ENCODE data around the gene RNF207.

Gene RNF207

GRCh38 chr1:6241887-6242740, 36.2 kb downstream of the RNF207 start:
- Histone ChIP-seq H3K27ac (ENCODE audit: low read depth, low read length) (no peak overlapping the region), H3K36me3 (ENCODE audit: control insufficient read depth in 5 of 5, insufficient read depth in 5 of 5, low read length in 5 of 5) (no peaks in the 10 kb centered on the region), H3K9me3 (ENCODE audit: control insufficient read depth in 5 of 5, low read length in 5 of 5) (no peaks in the 10 kb centered on the region), H3K4me3 (ENCODE audit: low read depth in 1 of 5, low read length in 5 of 5) (peak overlapping the region in 1 of 5 donors; percentile 22), H3K4me1 (ENCODE audit: control insufficient read depth in 5 of 5, insufficient read depth in 5 of 5, low read length in 5 of 5) (peaks cover 0 to 32% (median 12%) of the 10 kb centered on the region in 5 donors), H3K27me3 (ENCODE audit: control insufficient read depth in 5 of 5, insufficient read depth in 4 of 5, low read length in 5 of 5) (peaks cover 34 to 65% (median 55%) of the 10 kb centered on the region in 5 donors), H3K9ac (ENCODE audit: low read length in 5 of 5) (no peak overlapping the region)

- H3K9me3 ChIP-seq (ENCODE audit: control insufficient read depth in 5 of 5, low read length in 5 of 5): no peaks in the 10 kb centered on the region
- H3K4me3 ChIP-seq (ENCODE audit: low read depth in 1 of 5, low read length in 5 of 5): no peak overlapping the region
- H3K36me3 ChIP-seq (ENCODE audit: control insufficient read depth in 5 of 5, insufficient read depth in 5 of 5, low read length in 5 of 5): no peaks in the 10 kb centered on the region
- peaks cover 39 to 69% (median 57%) of the 10 kb centered on the region in 5 donors for H3K27me3 ChIP-seq (ENCODE audit: control insufficient read depth in 5 of 5, insufficient read depth in 4 of 5, low read length in 5 of 5)
- peaks cover 0 to 32% (median 12%) of the 10 kb centered on the region in 5 donors for H3K4me1 ChIP-seq (ENCODE audit: control insufficient read depth in 5 of 5, insufficient read depth in 5 of 5, low read length in 5 of 5)
- H3K27ac ChIP-seq (ENCODE audit: low read depth, low read length): no peak overlapping the region
- no peak overlapping the region for H3K9ac ChIP-seq (ENCODE audit: low read length in 5 of 5)
Observed at GRCh38 chr1:6243053-6243834, 37.3 kb downstream of the RNF207 start.

GRCh38 chr1:6243993-6244392, 38.1 kb downstream of the RNF207 start, which contains the start of gene HES3:
Gene HES3, plus strand, starts transcription at chr1:6244179. Its CDS starts 187 bp downstream, at chr1:6244366.
- H3K9ac ChIP-seq (ENCODE audit: low read length in 5 of 5): no peak within 1 kb of the TSS
- H3K4me1 ChIP-seq (ENCODE audit: control insufficient read depth in 5 of 5, insufficient read depth in 5 of 5, low read length in 5 of 5): peaks cover 0 to 38% (median 15%) of the 10 kb centered on the region in 5 donors
- peaks cover 38 to 76% (median 61%) of the 10 kb centered on the region in 5 donors for H3K27me3 ChIP-seq (ENCODE audit: control insufficient read depth in 5 of 5, insufficient read depth in 4 of 5, low read length in 5 of 5)
- H3K4me3 ChIP-seq (ENCODE audit: low read depth in 1 of 5, low read length in 5 of 5): no peak within 1 kb of the TSS
- no peaks in the 10 kb centered on the region for H3K36me3 ChIP-seq (ENCODE audit: control insufficient read depth in 5 of 5, insufficient read depth in 5 of 5, low read length in 5 of 5)
- H3K27ac ChIP-seq (ENCODE audit: low read depth, low read length): no peak within 1 kb of the TSS
- H3K9me3 ChIP-seq (ENCODE audit: control insufficient read depth in 5 of 5, low read length in 5 of 5): no peaks in the 10 kb centered on the region

- peaks cover 34 to 71% (median 58%) of the 10 kb centered on the region in 5 donors for H3K27me3 ChIP-seq (ENCODE audit: control insufficient read depth in 5 of 5, insufficient read depth in 4 of 5, low read length in 5 of 5)
- peaks cover 0 to 41% (median 18%) of the 10 kb centered on the region in 5 donors for H3K4me1 ChIP-seq (ENCODE audit: control insufficient read depth in 5 of 5, insufficient read depth in 5 of 5, low read length in 5 of 5)
Observed at GRCh38 chr1:6244401-6245049, 38.6 kb downstream of the RNF207 start.

GRCh38 chr1:6245086-6245868, 39.4 kb downstream of the RNF207 start:
- peaks cover 32 to 65% (median 59%) of the 10 kb centered on the region in 5 donors for H3K27me3 ChIP-seq (ENCODE audit: control insufficient read depth in 5 of 5, insufficient read depth in 4 of 5, low read length in 5 of 5)
- H3K4me1 ChIP-seq (ENCODE audit: control insufficient read depth in 5 of 5, insufficient read depth in 5 of 5, low read length in 5 of 5): peaks cover 0 to 45% (median 18%) of the 10 kb centered on the region in 5 donors
- no peaks in the 10 kb centered on the region for H3K9me3 ChIP-seq (ENCODE audit: control insufficient read depth in 5 of 5, low read length in 5 of 5)
- no peak overlapping the region for H3K27ac ChIP-seq (ENCODE audit: low read depth, low read length)
- no peaks in the 10 kb centered on the region for H3K36me3 ChIP-seq (ENCODE audit: control insufficient read depth in 5 of 5, insufficient read depth in 5 of 5, low read length in 5 of 5)
- no peak overlapping the region for H3K4me3 ChIP-seq (ENCODE audit: low read depth in 1 of 5, low read length in 5 of 5)
- H3K9ac ChIP-seq (ENCODE audit: low read length in 5 of 5): no peak overlapping the region

More at GRCh38 chr1:6244401-6245049, 38.6 kb downstream of the RNF207 start:
- no peak overlapping the region for H3K9ac ChIP-seq (ENCODE audit: low read length in 5 of 5)
- no peaks in the 10 kb centered on the region for H3K9me3 ChIP-seq (ENCODE audit: control insufficient read depth in 5 of 5, low read length in 5 of 5)
- no peaks in the 10 kb centered on the region for H3K36me3 ChIP-seq (ENCODE audit: control insufficient read depth in 5 of 5, insufficient read depth in 5 of 5, low read length in 5 of 5)
- H3K4me3 ChIP-seq (ENCODE audit: low read depth in 1 of 5, low read length in 5 of 5): no peak overlapping the region
- no peak overlapping the region for H3K27ac ChIP-seq (ENCODE audit: low read depth, low read length)

GRCh38 chr1:6245869-6246496, 40.1 kb downstream of the RNF207 start:
- H3K27me3 ChIP-seq (ENCODE audit: control insufficient read depth in 5 of 5, insufficient read depth in 4 of 5, low read length in 5 of 5): peaks cover 31 to 62% (median 56%) of the 10 kb centered on the region in 5 donors
- no peak overlapping the region for H3K27ac ChIP-seq (ENCODE audit: low read depth, low read length)
- peaks cover 0 to 45% (median 18%) of the 10 kb centered on the region in 5 donors for H3K4me1 ChIP-seq (ENCODE audit: control insufficient read depth in 5 of 5, insufficient read depth in 5 of 5, low read length in 5 of 5)
- no peak overlapping the region for H3K4me3 ChIP-seq (ENCODE audit: low read depth in 1 of 5, low read length in 5 of 5)
- H3K9ac ChIP-seq (ENCODE audit: low read length in 5 of 5): no peak overlapping the region
- no peaks in the 10 kb centered on the region for H3K36me3 ChIP-seq (ENCODE audit: control insufficient read depth in 5 of 5, insufficient read depth in 5 of 5, low read length in 5 of 5)
- no peaks in the 10 kb centered on the region for H3K9me3 ChIP-seq (ENCODE audit: control insufficient read depth in 5 of 5, low read length in 5 of 5)

- no peak overlapping the region for H3K4me3 ChIP-seq (ENCODE audit: low read depth in 1 of 5, low read length in 5 of 5)
- no peak overlapping the region for H3K27ac ChIP-seq (ENCODE audit: low read depth, low read length)
- H3K27me3 ChIP-seq (ENCODE audit: control insufficient read depth in 5 of 5, insufficient read depth in 4 of 5, low read length in 5 of 5): peaks cover 28 to 59% (median 51%) of the 10 kb centered on the region in 5 donors
- peaks cover 0 to 41% (median 16%) of the 10 kb centered on the region in 5 donors for H3K4me1 ChIP-seq (ENCODE audit: control insufficient read depth in 5 of 5, insufficient read depth in 5 of 5, low read length in 5 of 5)
- H3K9ac ChIP-seq (ENCODE audit: low read length in 5 of 5): no peak overlapping the region
- H3K9me3 ChIP-seq (ENCODE audit: control insufficient read depth in 5 of 5, low read length in 5 of 5): no peaks in the 10 kb centered on the region
- H3K36me3 ChIP-seq (ENCODE audit: control insufficient read depth in 5 of 5, insufficient read depth in 5 of 5, low read length in 5 of 5): no peaks in the 10 kb centered on the region
Observed at GRCh38 chr1:6246497-6247467, 40.9 kb downstream of the RNF207 start.

GRCh38 chr1:6247651-6248050, 41.7 kb downstream of the RNF207 start:
- Histone ChIP-seq H3K27me3 (ENCODE audit: control insufficient read depth in 5 of 5, insufficient read depth in 4 of 5, low read length in 5 of 5) (peaks cover 28 to 58% (median 49%) of the 10 kb centered on the region in 5 donors), H3K36me3 (ENCODE audit: control insufficient read depth in 5 of 5, insufficient read depth in 5 of 5, low read length in 5 of 5) (no peaks in the 10 kb centered on the region), H3K27ac (ENCODE audit: low read depth, low read length) (no peak overlapping the region), H3K9ac (ENCODE audit: low read length in 5 of 5) (no peak overlapping the region), H3K9me3 (ENCODE audit: control insufficient read depth in 5 of 5, low read length in 5 of 5) (no peaks in the 10 kb centered on the region), H3K4me3 (ENCODE audit: low read depth in 1 of 5, low read length in 5 of 5) (no peak overlapping the region), H3K4me1 (ENCODE audit: control insufficient read depth in 5 of 5, insufficient read depth in 5 of 5, low read length in 5 of 5) (peaks cover 0 to 35% (median 12%) of the 10 kb centered on the region in 5 donors)
